PFSK-1 (cell line): Measurements from ENCODE around the gene SLC44A5.

Experiments used
- POLR2AphosphoS5 ChIP-seq: IDR thresholded peaks from 2 replicates; pipeline ENCODE4 v1.6.1; 2012; ENCODE audit warnings: low read depth, mild to moderate bottlenecking, control low read depth, low read length, moderate library complexity
- REST ChIP-seq, 2 experiments: IDR thresholded peaks; 2 replicates each; pipeline versions ENCODE4 v1.6.1 to v1.8.0; 2011 to 2012; ENCODE audit warnings: low read depth in 2 of 2, low read length in 2 of 2, control low read depth in 1 of 2, inconsistent platforms in 1 of 2, mild to moderate bottlenecking in 1 of 2, moderate library complexity in 1 of 2; ENCODE audit not compliant: insufficient read depth in 1 of 2
- TAF1 ChIP-seq: IDR thresholded peaks from 2 replicates; pipeline ENCODE4 v1.6.1; 2012; ENCODE audit warnings: low read length, control low read depth, borderline replicate concordance; ENCODE audit not compliant: insufficient read depth

- TF ChIP-seq TAF1 (no peak), REST (IDR thresholded peaks at IDR 0.05; ENCODE audit: insufficient read depth in 1 of 2, low read depth in 2 of 2, low read length in 2 of 2) (no peak), POLR2AphosphoS5 (no peak)
These were observed 408.2 kb downstream of the SLC44A5 start for GRCh38 chr1:75202751-75203150.
